ENCODE results near the gene WDR35. TPM values are rescaled to one million over a fixed set of nuclear protein-coding genes. Genes with fewer than 3 reads are reported as not detected.

WDR35 gene
- total RNA-seq, 1 experiment from 2014 or later: 16.7 TPM

- no peak overlapping the region for H3T11ph ChIP-seq (ENCODE audit: low read length)
- no peak overlapping the region for H3K4me2 ChIP-seq (ENCODE audit: insufficient read depth, insufficient read length, low read length)
- TF ChIP-seq, protein P1, sequence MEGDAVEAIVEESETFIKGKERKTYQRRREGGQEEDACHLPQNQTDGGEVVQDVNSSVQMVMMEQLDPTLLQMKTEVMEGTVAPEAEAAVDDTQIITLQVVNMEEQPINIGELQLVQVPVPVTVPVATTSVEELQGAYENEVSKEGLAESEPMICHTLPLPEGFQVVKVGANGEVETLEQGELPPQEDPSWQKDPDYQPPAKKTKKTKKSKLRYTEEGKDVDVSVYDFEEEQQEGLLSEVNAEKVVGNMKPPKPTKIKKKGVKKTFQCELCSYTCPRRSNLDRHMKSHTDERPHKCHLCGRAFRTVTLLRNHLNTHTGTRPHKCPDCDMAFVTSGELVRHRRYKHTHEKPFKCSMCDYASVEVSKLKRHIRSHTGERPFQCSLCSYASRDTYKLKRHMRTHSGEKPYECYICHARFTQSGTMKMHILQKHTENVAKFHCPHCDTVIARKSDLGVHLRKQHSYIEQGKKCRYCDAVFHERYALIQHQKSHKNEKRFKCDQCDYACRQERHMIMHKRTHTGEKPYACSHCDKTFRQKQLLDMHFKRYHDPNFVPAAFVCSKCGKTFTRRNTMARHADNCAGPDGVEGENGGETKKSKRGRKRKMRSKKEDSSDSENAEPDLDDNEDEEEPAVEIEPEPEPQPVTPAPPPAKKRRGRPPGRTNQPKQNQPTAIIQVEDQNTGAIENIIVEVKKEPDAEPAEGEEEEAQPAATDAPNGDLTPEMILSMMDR (conservative IDR thresholded peaks at IDR 0.05): no peak
- no peak overlapping the region for H4K91ac ChIP-seq (ENCODE audit: insufficient read length, low read depth, low read length)
- no peak overlapping the region for H2BK15ac ChIP-seq (ENCODE audit: low read depth, low read length)
- H3K9me3 ChIP-seq (ENCODE audit: control insufficient read depth, low read depth, low read length): no peaks in the 10 kb centered on the region
- no peaks in the 10 kb centered on the region for H4K20me1 ChIP-seq (ENCODE audit: control insufficient read depth, insufficient read depth, insufficient read length)
- no peaks in the 10 kb centered on the region for H3K4me1 ChIP-seq (ENCODE audit: insufficient read depth, low read length)
- Mint-ChIP-seq H3K36me3 (ENCODE audit: insufficient read depth in 1 of 3, low read depth in 3 of 3) (no peaks in the 10 kb centered on the region; a peak in 1 of 7 replicates), H3K27ac (no peak overlapping the region), H3K27me3 (ENCODE audit: low read depth) (peaks cover 50% of the 10 kb centered on the region), H3K9me3 (no peaks in the 10 kb centered on the region), H3K4me3 (no peak overlapping the region), H3K4me1 (peaks cover 7 to 20% of the 10 kb centered on the region in 2 experiments)
- H3K79me1 ChIP-seq (ENCODE audit: insufficient read depth, low read depth, low read length, poor library complexity, severe bottlenecking): no peaks in the 10 kb centered on the region
- H2BK120ac ChIP-seq (ENCODE audit: low read depth, low read length, poor library complexity, severe bottlenecking): no peak overlapping the region
- H3K79me2 ChIP-seq (ENCODE audit: insufficient read depth, low read length): no peaks in the 10 kb centered on the region
- H3K4ac ChIP-seq (ENCODE audit: low read depth, low read length): no peak overlapping the region
- no peak overlapping the region for H3K23ac ChIP-seq (ENCODE audit: insufficient read length, low read depth, low read length)
- no peak overlapping the region for H4K8ac ChIP-seq (replicated peaks; ENCODE audit: insufficient read length, low read depth, low read length)
- no peak overlapping the region for H2BK5ac ChIP-seq (ENCODE audit: insufficient read length, low read length)
- no peak overlapping the region for H3K14ac ChIP-seq (ENCODE audit: insufficient read depth, low read length)
- H2AK5ac ChIP-seq (ENCODE audit: insufficient read length, low read length): no peak overlapping the region
- no peak overlapping the region for H3K18ac ChIP-seq (ENCODE audit: insufficient read length, low read depth, low read length)
- no peak overlapping the region for H2BK20ac ChIP-seq (ENCODE audit: low read depth, low read length, poor library complexity, severe bottlenecking)
- WGBS (ENCODE audit: extremely low coverage, insufficient read length, low lambda C conversion rate): no CpG with 5 or more reads among the region's 2 CpGs
- H3K56ac ChIP-seq (ENCODE audit: insufficient read length, low read depth, low read length): no peak overlapping the region
- peaks cover 8% of the 10 kb centered on the region for H3K23me2 ChIP-seq (ENCODE audit: insufficient read length, low read depth, low read length, poor library complexity, severe bottlenecking)
- H2AFZ ChIP-seq (ENCODE audit: low read length): no peak overlapping the region
- peaks cover 5% of the 10 kb centered on the region; the same call in 1 of the 2 replicates for H3K27me3 ChIP-seq (ENCODE audit: insufficient read depth, low read length)
- H4K5ac ChIP-seq (ENCODE audit: insufficient read length, low read depth, low read length): no peak overlapping the region
- no peak overlapping the region for H2BK12ac ChIP-seq (ENCODE audit: insufficient read length, low read depth, low read length)
- no peak overlapping the region for H3K27ac ChIP-seq (ENCODE audit: insufficient read length, low read depth, low read length)
- no peak overlapping the region for H3K9ac ChIP-seq (ENCODE audit: extremely low read depth, insufficient read length, low read length)
- no peak for DNase-seq
These were observed 123.1 kb downstream of the WDR35 start for GRCh38 chr2:19866771-19867170.

Measured in H9 (cell line).